Dendritic cell treated with granulocyte-macrophage colony-stimulating factor and Interleukin-4, amounts not matched to agents 40 ng/mL and 50 ng/mL, for 4 days (primary cell): ENCODE results near the gene PDPK1.
"Not testable (repeated sequence)": the region's sequence is repeated elsewhere in the genome, so short reads cannot be mapped to it uniquely, and the experiment has no call there.

Experiments used
- H3K27ac Mint-ChIP-seq: one replicate; pipeline ENCODE4 v1.8.0; 2022; ENCODE audit warnings: mild to moderate bottlenecking, mixed read lengths
- H3K27me3 Mint-ChIP-seq: one replicate; pipeline ENCODE4 v1.8.0; 2022; ENCODE audit warnings: mild to moderate bottlenecking, mixed read lengths
- H3K36me3 Mint-ChIP-seq: one replicate; pipeline ENCODE4 v1.8.0; 2022; ENCODE audit warnings: low read depth, mixed read lengths
- H3K4me1 Mint-ChIP-seq: one replicate; pipeline ENCODE4 v1.8.0; 2022; ENCODE audit warnings: low read depth, mixed read lengths
- H3K4me3 Mint-ChIP-seq: one replicate; pipeline ENCODE4 v1.8.0; 2022; ENCODE audit warnings: mild to moderate bottlenecking, moderate library complexity, mixed read lengths
- H3K9me3 Mint-ChIP-seq: one replicate; pipeline ENCODE4 v1.8.0; 2022; ENCODE audit warnings: mixed read lengths
- intact Hi-C: fragments of 100-400 bp; cut with micrococcal nuclease; formaldehyde crosslinking; loops from one replicate; pipeline ENCODE4 v1.15.0; 2022

The PDPK1 gene

DNA sequence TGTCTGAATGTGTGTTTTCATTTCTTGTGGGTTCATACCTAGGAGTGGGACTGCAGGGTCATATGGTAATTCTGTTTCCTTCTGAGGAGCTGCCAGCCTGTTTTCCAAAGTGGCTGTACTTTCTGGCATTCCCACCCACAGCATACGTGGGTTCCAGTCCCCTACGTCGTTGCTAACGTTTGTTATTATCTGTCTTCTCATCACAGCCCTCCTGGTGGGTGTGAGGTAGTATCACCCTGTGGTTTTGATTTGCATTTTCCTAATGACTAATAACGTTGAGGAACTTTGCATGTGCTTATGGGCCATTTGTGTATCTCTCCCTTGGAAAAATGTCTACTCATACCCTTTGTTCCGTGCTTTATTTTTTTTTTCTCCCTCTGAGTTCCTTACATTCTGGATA, 89.3 kb downstream of the PDPK1 start:
- H3K27ac Mint-ChIP-seq, H3K27me3 Mint-ChIP-seq, H3K36me3 Mint-ChIP-seq, H3K4me1 Mint-ChIP-seq, H3K4me3 Mint-ChIP-seq, H3K9me3 Mint-ChIP-seq, intact Hi-C loops: not testable (repeated sequence)

DNA sequence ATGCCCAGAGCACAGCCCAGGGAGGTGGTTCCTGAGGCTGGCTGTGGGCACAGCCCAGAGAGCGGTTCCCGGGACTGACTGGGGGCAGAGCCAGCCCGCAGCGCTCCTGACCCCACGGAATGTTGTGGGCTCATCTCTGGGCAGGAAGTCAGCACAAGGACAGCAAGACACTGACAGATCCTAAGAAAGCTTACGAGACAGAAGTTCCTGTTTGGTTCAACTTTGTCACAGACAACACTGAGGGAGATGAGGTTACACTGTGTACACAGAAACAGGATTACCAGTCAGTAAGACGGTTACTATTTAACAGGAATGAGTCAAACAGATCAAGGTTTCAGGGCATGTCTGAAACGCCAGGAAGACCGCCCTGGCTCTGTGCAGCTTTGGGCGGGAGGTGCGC, 93.4 kb downstream of the PDPK1 start:
- intact Hi-C loops, H3K4me3 Mint-ChIP-seq, H3K27me3 Mint-ChIP-seq, H3K4me1 Mint-ChIP-seq, H3K27ac Mint-ChIP-seq, H3K9me3 Mint-ChIP-seq, H3K36me3 Mint-ChIP-seq: not testable (repeated sequence)

DNA sequence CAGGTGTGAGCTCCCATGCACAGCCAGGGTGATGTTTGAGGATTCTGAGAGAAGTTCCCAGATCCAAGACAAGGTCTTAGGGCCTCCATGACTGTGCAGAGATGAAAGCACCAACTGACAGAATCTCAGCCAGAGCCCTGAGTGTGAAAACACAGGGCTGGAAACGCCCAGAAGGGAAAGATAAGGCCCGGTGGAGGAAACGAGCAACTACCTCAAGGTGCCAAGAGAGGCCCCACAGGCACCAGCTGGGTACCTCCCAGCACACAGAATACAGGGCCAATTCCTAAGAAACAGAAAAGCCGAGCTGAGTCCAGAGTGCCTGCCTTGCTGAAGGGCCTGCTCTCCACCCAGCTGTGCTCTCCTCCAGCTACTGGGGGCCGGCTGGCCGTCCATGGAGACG, 94.5 kb downstream of the PDPK1 start:
- H3K4me3 Mint-ChIP-seq, H3K27ac Mint-ChIP-seq, H3K4me1 Mint-ChIP-seq, intact Hi-C loops, H3K36me3 Mint-ChIP-seq, H3K27me3 Mint-ChIP-seq, H3K9me3 Mint-ChIP-seq: not testable (repeated sequence)

- H3K4me3 Mint-ChIP-seq, H3K36me3 Mint-ChIP-seq, H3K27me3 Mint-ChIP-seq, H3K9me3 Mint-ChIP-seq, H3K4me1 Mint-ChIP-seq, H3K27ac Mint-ChIP-seq, intact Hi-C loops: not testable (repeated sequence)
Measured at GRCh38 chr16:2639071-2639721, 101.4 kb downstream of the PDPK1 start.

DNA sequence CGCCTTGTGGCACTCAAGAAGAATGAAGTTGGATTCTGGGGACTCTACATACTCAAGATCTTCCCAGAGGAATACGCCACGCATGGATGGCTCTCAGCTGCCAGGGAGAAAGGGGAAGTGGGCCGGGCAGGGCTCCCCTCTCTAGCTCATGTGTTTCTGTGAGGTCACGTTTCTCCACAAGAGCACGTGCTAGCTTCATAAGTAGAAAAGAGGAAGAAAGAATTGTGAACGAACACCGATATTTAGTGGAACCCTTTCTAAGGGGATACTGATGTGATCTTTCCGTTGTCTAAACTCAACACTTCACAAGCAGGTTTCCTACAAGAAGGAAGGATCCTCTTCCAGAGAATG, 101.9 kb downstream of the PDPK1 start:
- H3K4me1 Mint-ChIP-seq, H3K9me3 Mint-ChIP-seq, intact Hi-C loops, H3K27me3 Mint-ChIP-seq, H3K27ac Mint-ChIP-seq, H3K4me3 Mint-ChIP-seq, H3K36me3 Mint-ChIP-seq: not testable (repeated sequence)

DNA sequence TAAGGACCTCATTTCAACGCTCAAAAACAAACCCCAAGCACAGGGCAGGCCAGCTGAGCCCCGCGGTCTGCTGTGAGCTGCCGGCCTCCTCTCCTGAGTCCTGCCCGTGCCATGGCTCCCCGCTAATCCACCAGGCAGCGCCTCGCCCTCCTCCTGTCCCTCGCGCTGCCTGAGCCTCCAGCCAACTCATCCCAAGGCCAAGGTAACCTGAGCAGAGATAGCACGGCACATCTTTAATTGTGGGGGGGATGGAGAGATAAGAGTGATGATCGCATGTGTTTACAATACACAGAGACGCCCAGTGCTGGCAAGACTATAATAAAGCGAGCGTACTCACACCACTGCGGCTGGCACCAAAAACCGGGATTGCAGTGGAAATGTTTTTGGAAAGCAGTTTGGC, 104.7 kb downstream of the PDPK1 start:
- H3K27ac Mint-ChIP-seq = not testable (repeated sequence)

DNA sequence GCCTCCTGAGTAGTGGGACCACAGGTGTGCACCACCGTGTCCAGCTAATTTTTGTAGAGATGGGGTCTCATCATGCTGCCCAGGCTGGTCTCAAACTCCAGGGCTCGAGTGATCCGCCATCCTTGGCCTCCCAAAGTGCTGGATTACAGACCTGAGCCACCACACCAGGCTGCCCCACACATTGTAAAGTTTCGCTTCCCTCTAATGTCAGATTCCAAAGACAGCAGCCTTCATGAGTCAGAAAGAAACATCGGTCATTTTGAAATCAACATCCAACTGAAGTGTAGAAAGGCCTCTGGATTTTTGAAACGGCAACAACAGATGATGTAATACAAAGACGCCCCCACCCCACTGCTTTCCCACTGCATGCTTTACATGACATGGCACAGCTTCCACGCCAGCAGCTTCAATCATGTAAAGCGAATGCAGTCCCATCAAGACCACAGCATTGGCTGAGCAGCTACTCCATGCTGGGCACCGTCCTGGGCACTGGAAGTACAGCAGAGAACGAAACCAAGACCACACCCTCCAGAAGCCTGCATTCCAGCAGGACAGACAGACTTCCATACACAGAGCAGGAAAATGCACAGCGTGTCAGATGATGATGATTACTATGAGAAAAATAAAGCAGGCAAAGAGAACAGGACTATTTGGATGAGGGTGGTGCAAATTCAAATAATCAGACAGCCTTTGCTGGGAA, 107.1 kb downstream of the PDPK1 start:
- H3K27ac Mint-ChIP-seq, H3K4me1 Mint-ChIP-seq, H3K4me3 Mint-ChIP-seq, H3K27me3 Mint-ChIP-seq, H3K9me3 Mint-ChIP-seq, H3K36me3 Mint-ChIP-seq, intact Hi-C loops: not testable (repeated sequence)

More for the DNA sequence above, 104.7 kb downstream of the PDPK1 start:
- intact Hi-C loops, H3K36me3 Mint-ChIP-seq, H3K9me3 Mint-ChIP-seq, H3K4me3 Mint-ChIP-seq, H3K27me3 Mint-ChIP-seq, H3K4me1 Mint-ChIP-seq: not testable (repeated sequence)

- H3K4me1 Mint-ChIP-seq, H3K27ac Mint-ChIP-seq, H3K27me3 Mint-ChIP-seq, H3K36me3 Mint-ChIP-seq, H3K9me3 Mint-ChIP-seq, intact Hi-C loops, H3K4me3 Mint-ChIP-seq: not testable (repeated sequence)
Measured at GRCh38 chr16:2651268-2651871, 113.5 kb downstream of the PDPK1 start.
